HepG2 (cell line): ENCODE measurements around the gene RIMBP2. TPM values are rescaled to one million over a fixed set of nuclear protein-coding genes. Genes with fewer than 3 reads are reported as not detected.

Experiments used
- ATAC-seq: fragments of 200-7000 bp; cut with Tn5 transposase; 3 replicates; pipeline ENCODE4 v1.9.1; 2020; ENCODE audit warnings: mild to moderate bottlenecking, moderate library complexity
- BruUV-seq: library from RNA; stranded (reverse); fragments of 400-500 nt; replicated peaks from 2 replicates; lab custom pipeline; 2021; lab: Mats Ljungman, UMichigan
- CTCF ChIA-PET: fragments of 300-600 bp; formaldehyde crosslinking; extraction: SDS; loops from one replicate; lab custom pipeline; 2021; ENCODE audit warnings: low total read pairs, inconsistent platforms, low intra/inter-chr PET ratio; lab: Yijun Ruan, JAX
- POLR2A ChIA-PET: fragments of 350-600 bp; sonication (Branson Sonifier 250); formaldehyde crosslinking; loops from one replicate; lab custom pipeline; 2020; ENCODE audit warnings: antibody characterized with exemption, inconsistent platforms; lab: Yijun Ruan, JAX
- DNase-seq: peaks from one replicate; pipeline ENCODE4 v3.0.0-alpha.2; 2015; ENCODE audit warnings: low spot score
- FAIRE-seq: peaks from 3 replicates; lab custom pipeline; 2011; peaks lifted over from hg19 to GRCh38; lab: Jason Lieb, UNC
- H2AFZ ChIP-seq: one replicate; pipeline ENCODE4 v1.6.1; 2011; ENCODE audit warnings: low read length, inconsistent platforms
- H3K27ac ChIP-seq: fragments of 300-600 bp; 3 replicates; pipeline ENCODE4 v1.8.0; 2011; ENCODE audit warnings: mixed run types, mild to moderate bottlenecking, mixed read lengths, low read length, inconsistent platforms; ENCODE audit not compliant: insufficient read depth; ENCODE audit errors: extremely low read length
- H3K27me3 ChIP-seq, 2 experiments: fragments of 200-600 bp in 1 of 2; 2 replicates in 1 of 2; 3 replicates in 1 of 2; pipeline versions ENCODE4 v1.6.0 to v1.8.0; 2011; ENCODE audit warnings: low read length in 2 of 2, mild to moderate bottlenecking in 2 of 2, moderate library complexity in 2 of 2, inconsistent platforms in 1 of 2; ENCODE audit not compliant: insufficient read depth in 2 of 2, control insufficient read depth in 1 of 2
- H3K36me3 ChIP-seq, 2 experiments: fragments of 200-600 bp in 1 of 2; replicated peaks in 1 of 2; 2 replicates in 1 of 2; 3 replicates in 1 of 2; pipeline versions ENCODE4 v1.5.1 to v1.8.0; 2011; ENCODE audit warnings: low read length in 2 of 2, inconsistent platforms in 1 of 2; ENCODE audit not compliant: insufficient read depth in 2 of 2, control insufficient read depth in 1 of 2
- H3K4me1 ChIP-seq: 2 replicates; pipeline ENCODE4 v1.5.1; 2012; ENCODE audit warnings: low read length, inconsistent platforms; ENCODE audit not compliant: insufficient read depth
- H3K4me2 ChIP-seq: 2 replicates; pipeline ENCODE4 v1.6.0; 2011; ENCODE audit warnings: low read depth, low read length, inconsistent platforms
- H3K4me3 ChIP-seq, 3 experiments: fragments of 200-600 bp in 1 of 3; sonication (generic), shearing (Covaris generic) in 1 of 3; replicated peaks in 1 of 3; 2 replicates each; pipeline ENCODE4 v1.5.1; 2011 to 2016; ENCODE audit warnings: low read length in 3 of 3, inconsistent platforms in 2 of 3, low read depth in 2 of 3, mild to moderate bottlenecking in 2 of 3, control low read depth in 1 of 3, mixed read lengths in 1 of 3; ENCODE audit not compliant: insufficient read depth in 1 of 3
- H3K79me2 ChIP-seq: one replicate; pipeline ENCODE4 v1.6.1; 2011; ENCODE audit warnings: low read length, inconsistent platforms; ENCODE audit not compliant: insufficient read depth
- H3K9ac ChIP-seq: 2 replicates; pipeline ENCODE4 v1.6.0; 2011; ENCODE audit warnings: mild to moderate bottlenecking, low read depth, low read length, inconsistent platforms; ENCODE audit not compliant: insufficient read depth
- H3K9me3 ChIP-seq: 2 replicates; pipeline ENCODE4 v1.5.1; 2012; ENCODE audit warnings: mild to moderate bottlenecking, low read length
- H4K20me1 ChIP-seq: 2 replicates; pipeline ENCODE4 v1.6.0; 2011; ENCODE audit warnings: inconsistent platforms, mild to moderate bottlenecking, low read length, moderate library complexity; ENCODE audit not compliant: insufficient read depth
- CBX1 ChIP-seq: IDR thresholded peaks from one replicate; pipeline ENCODE4 v1.6.1; 2016; ENCODE audit warnings: antibody characterized with exemption, low read depth
- CEBPB ChIP-seq: IDR thresholded peaks from 2 replicates; pipeline ENCODE4 v1.6.1; 2011; ENCODE audit warnings: low read depth, low read length, improper control_type of control experiment, borderline replicate concordance
- CREB1 ChIP-seq, 2 experiments: fragments of 450-650 bp in 1 of 2; IDR thresholded peaks; 2 replicates each; pipeline ENCODE4 v1.6.1; 2016 to 2017; ENCODE audit warnings: control low read depth in 1 of 2, mild to moderate bottlenecking in 1 of 2, missing compliant biosample characterization in 1 of 2, missing genetic modification characterization in 1 of 2
- FOXA1 ChIP-seq, 2 experiments: fragments of 450-650 bp in 1 of 2; sonication (generic) in 1 of 2; formaldehyde crosslinking in 1 of 2; IDR thresholded peaks; 2 replicates each; pipeline versions ENCODE4 v1.4.0 to v1.6.1; 2016 to 2020; ENCODE audit warnings: missing genetic modification reagents in 1 of 2
- GLI4 ChIP-seq: sonication (generic); formaldehyde crosslinking; IDR thresholded peaks from 2 replicates; pipeline ENCODE4 v1.5.1; 2020; ENCODE audit warnings: missing genetic modification reagents, mild to moderate bottlenecking, moderate library complexity, borderline replicate concordance
- IRF2 ChIP-seq: IDR thresholded peaks from 2 replicates; pipeline ENCODE4 v1.6.1; 2018; ENCODE audit warnings: missing genetic modification reagents, missing compliant biosample characterization
- LCORL ChIP-seq, 2 experiments: fragments of 450-650 bp in 1 of 2; sonication (generic) in 1 of 2; formaldehyde crosslinking in 1 of 2; IDR thresholded peaks; 2 replicates each; pipeline versions ENCODE4 v1.5.0 to v1.6.1; 2017 to 2020; ENCODE audit warnings: antibody characterized with exemption in 1 of 2, missing genetic modification reagents in 1 of 2
- MYC ChIP-seq: sonication (generic); formaldehyde crosslinking; IDR thresholded peaks from 2 replicates; pipeline ENCODE4 v1.9.0; 2021; ENCODE audit warnings: missing genetic modification reagents, borderline replicate concordance
- NFATC3 ChIP-seq: sonication (generic); formaldehyde crosslinking; IDR thresholded peaks from 2 replicates; pipeline ENCODE4 v1.5.1; 2020; ENCODE audit warnings: mild to moderate bottlenecking, missing genetic modification reagents
- SOX13 ChIP-seq, 3 experiments: fragments of 450-650 bp in 1 of 3; sonication (generic) in 1 of 3; formaldehyde crosslinking in 1 of 3; IDR thresholded peaks in 2 of 3; conservative IDR thresholded peaks in 1 of 3; 2 replicates each; pipeline versions ENCODE4 v1.5.0 to v1.6.1; 2016 to 2020; ENCODE audit warnings: antibody characterized with exemption in 1 of 3, mild to moderate bottlenecking in 1 of 3, missing compliant biosample characterization in 1 of 3, missing genetic modification reagents in 1 of 3, moderate library complexity in 1 of 3
- ZBTB7B ChIP-seq: sonication (generic); formaldehyde crosslinking; IDR thresholded peaks from 2 replicates; pipeline ENCODE4 v1.4.0; 2020; ENCODE audit warnings: missing genetic modification reagents
- ZNF260 ChIP-seq: sonication (generic); formaldehyde crosslinking; IDR thresholded peaks from 2 replicates; pipeline ENCODE4 v1.4.0; 2020; ENCODE audit warnings: missing genetic modification reagents, low read depth, mild to moderate bottlenecking, borderline replicate concordance
- ZNF546 ChIP-seq: sonication (generic); formaldehyde crosslinking; conservative IDR thresholded peaks from 2 replicates; pipeline ENCODE4 v1.8.1; 2023; ENCODE audit warnings: mild to moderate bottlenecking, missing genetic modification reagents
- WGBS: methylation state at CpG from one replicate; pipeline ENCODE4 v1.1.6; 2017; ENCODE audit warnings: low lambda C conversion rate; 5-methylcytosine and 5-hydroxymethylcytosine counted together
- in situ Hi-C: cut with HindIII; loops from 2 replicates; pipeline ENCODE4 v1.10.0; 2017; ENCODE audit warnings: low pct_unique_long_range_greater_than_20kb; ENCODE audit not compliant: extremely low pct_ligation_motif_present
- intact Hi-C: fragments of 100-400 bp; cut with micrococcal nuclease; formaldehyde crosslinking; loops from one replicate; pipeline ENCODE4 v1.10.0; 2022; ENCODE audit not compliant: unreplicated experiment
- polyA plus RNA-seq, 8 experiments: library from polyadenylated mRNA; depleted of rRNA in 3 of 8; stranded (reverse) in 7 of 8; unstranded in 1 of 8; fragments of >200 nt; fragmentation: Illumina TruSeq in 4 of 8; extraction: Trizol in 4 of 8; gene quantifications; 2 replicates each; pipeline versions ENCODE4 v1.2.1 to v1.2.3, GENCODE V29; 2011 to 2016; ENCODE audit warnings: low read depth in 4 of 8, missing spikeins in 1 of 8, mixed read lengths in 1 of 8; ENCODE audit not compliant: insufficient read depth in 1 of 8
- total RNA-seq, 5 experiments: library from RNA; depleted of rRNA; stranded (reverse); fragments of >200 nt; fragmentation: Illumina TruSeq; extraction: Trizol; gene quantifications; 2 replicates each; pipeline ENCODE4 v1.2.3, GENCODE V29; 2016; ENCODE audit warnings: low read depth in 1 of 5
- TF ChIP-seq, protein P1 (sequence below): sonication (generic); formaldehyde crosslinking; IDR thresholded peaks from 2 replicates; pipeline ENCODE4 v1.5.0; 2020; ENCODE audit warnings: missing genetic modification reagents
- TF ChIP-seq, protein P2 (sequence below): sonication (generic); formaldehyde crosslinking; IDR thresholded peaks from 2 replicates; pipeline ENCODE4 v1.4.0; 2020; ENCODE audit warnings: missing genetic modification reagents
- TF ChIP-seq, protein P3 (sequence below): sonication (generic); formaldehyde crosslinking; IDR thresholded peaks from 2 replicates; pipeline ENCODE4 v1.4.0; 2020; ENCODE audit warnings: missing genetic modification reagents

The RIMBP2 gene
- total and polyA plus RNA-seq, 2 of the 13 experiments (the other 11 are each of a cell fraction or from before 2014, with no cell fraction given), result 0.03 TPM; not detected in 1

DNA sequence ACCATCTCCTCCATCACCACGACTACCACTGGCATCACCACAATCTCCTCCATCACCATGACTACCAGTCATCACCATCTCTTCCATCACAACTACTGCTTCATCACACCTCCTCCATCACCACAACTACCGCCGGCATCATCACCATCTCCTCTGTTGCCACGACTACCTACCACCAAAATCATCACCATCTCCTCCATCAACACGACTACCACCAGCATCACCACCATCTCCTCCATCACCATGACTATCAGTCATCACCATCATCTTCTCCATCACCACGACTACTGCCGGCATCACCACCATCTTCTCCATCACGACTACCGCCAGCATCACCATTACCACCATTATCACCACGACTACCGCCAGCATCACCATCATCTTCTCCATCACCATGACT, 89.5 kb downstream of the RIMBP2 start:
- BruUV-seq, result no TSS peak
- ATAC-seq (no peak), DNase-seq (no peak), FAIRE-seq (no peak)
- H3K9me3 ChIP-seq, result no peaks in the 10 kb centered on the region
- no peaks in the 10 kb centered on the region for H4K20me1 ChIP-seq
- H3K4me3 ChIP-seq, result no peak overlapping the region
- H3K27ac ChIP-seq, result no peak overlapping the region
- H2AFZ ChIP-seq, result no peak overlapping the region
- no peaks in the 10 kb centered on the region for H3K36me3 ChIP-seq
- in situ Hi-C loops, result no loop called here
- no peak overlapping the region for H3K9ac ChIP-seq
- 28% methylated on average over 11 of the region's 11 CpGs for WGBS
- peaks cover 0 to 5% of the 10 kb centered on the region in 2 experiments; a peak in 1 of 5 replicates for H3K27me3 ChIP-seq
- no peaks in the 10 kb centered on the region for H3K4me1 ChIP-seq
- CTCF ChIA-PET, result no interaction called here
- POLR2A ChIA-PET, result no interaction called here
- intact Hi-C loops, result no loop called here
- TF ChIP-seq, protein P1, sequence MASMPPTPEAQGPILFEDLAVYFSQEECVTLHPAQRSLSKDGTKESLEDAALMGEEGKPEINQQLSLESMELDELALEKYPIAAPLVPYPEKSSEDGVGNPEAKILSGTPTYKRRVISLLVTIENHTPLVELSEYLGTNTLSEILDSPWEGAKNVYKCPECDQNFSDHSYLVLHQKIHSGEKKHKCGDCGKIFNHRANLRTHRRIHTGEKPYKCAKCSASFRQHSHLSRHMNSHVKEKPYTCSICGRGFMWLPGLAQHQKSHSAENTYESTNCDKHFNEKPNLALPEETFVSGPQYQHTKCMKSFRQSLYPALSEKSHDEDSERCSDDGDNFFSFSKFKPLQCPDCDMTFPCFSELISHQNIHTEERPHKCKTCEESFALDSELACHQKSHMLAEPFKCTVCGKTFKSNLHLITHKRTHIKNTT (CRISPR knock-in tag), result no peak
- TF ChIP-seq MYC (no peak), FOXA1 (IDR thresholded peaks at IDR 0.05) (peak; percentile 47; the same call in 1 of the 2 replicates), FOXA1 (CRISPR knock-in tag; IDR thresholded peaks at IDR 0.05) (no peak), LCORL (IDR thresholded peaks at IDR 0.05) (peak; percentile 47; the same call in 1 of the 2 replicates), LCORL (CRISPR knock-in tag; IDR thresholded peaks at IDR 0.05) (no peak), CREB1 (IDR thresholded peaks at IDR 0.05) (peak; percentile 71; the same call in 1 of the 2 replicates), CREB1 (CRISPR knock-in tag; IDR thresholded peaks at IDR 0.05) (no peak), CEBPB (no peak)
- TF ChIP-seq, all 625 proteins: peak for 3
- no peak overlapping the region for H3K4me2 ChIP-seq
- H3K79me2 ChIP-seq, result no peaks in the 10 kb centered on the region

DNA sequence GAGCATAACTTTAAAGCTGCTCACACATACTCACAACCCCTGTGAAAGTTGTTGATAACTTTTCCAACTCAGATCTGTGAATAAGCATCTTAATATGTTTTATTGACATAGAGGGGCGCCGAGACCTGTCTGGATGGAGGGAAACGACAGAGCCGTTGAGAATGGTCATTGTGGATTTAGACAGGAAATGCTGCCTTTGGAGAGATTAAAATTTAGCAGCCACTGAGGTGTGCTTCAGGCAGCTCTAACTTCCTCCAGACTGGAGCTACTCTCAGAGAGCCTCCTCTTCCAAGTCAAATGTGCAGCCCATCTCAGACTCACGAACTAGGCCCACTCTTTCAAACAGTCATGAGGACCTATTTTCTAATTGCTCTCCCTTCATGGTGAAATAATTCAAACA, 90.9 kb downstream of the RIMBP2 start:
- 1% methylated on average over 5 of the region's 5 CpGs for WGBS
- intact Hi-C loops, result no loop called here
- CTCF ChIA-PET, result no interaction called here
- TF ChIP-seq, protein P2, sequence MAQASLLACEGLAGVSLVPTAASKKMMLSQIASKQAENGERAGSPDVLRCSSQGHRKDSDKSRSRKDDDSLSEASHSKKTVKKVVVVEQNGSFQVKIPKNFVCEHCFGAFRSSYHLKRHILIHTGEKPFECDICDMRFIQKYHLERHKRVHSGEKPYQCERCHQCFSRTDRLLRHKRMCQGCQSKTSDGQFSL, result no peak
- TF ChIP-seq, protein P3, sequence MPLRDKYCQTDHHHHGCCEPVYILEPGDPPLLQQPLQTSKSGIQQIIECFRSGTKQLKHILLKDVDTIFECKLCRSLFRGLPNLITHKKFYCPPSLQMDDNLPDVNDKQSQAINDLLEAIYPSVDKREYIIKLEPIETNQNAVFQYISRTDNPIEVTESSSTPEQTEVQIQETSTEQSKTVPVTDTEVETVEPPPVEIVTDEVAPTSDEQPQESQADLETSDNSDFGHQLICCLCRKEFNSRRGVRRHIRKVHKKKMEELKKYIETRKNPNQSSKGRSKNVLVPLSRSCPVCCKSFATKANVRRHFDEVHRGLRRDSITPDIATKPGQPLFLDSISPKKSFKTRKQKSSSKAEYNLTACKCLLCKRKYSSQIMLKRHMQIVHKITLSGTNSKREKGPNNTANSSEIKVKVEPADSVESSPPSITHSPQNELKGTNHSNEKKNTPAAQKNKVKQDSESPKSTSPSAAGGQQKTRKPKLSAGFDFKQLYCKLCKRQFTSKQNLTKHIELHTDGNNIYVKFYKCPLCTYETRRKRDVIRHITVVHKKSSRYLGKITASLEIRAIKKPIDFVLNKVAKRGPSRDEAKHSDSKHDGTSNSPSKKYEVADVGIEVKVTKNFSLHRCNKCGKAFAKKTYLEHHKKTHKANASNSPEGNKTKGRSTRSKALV (CRISPR knock-in tag), result no peak
- no peak for TF ChIP-seq NFATC3
- no peak for TF ChIP-seq ZNF260 (CRISPR knock-in tag)
- no peak for TF ChIP-seq IRF2 (CRISPR knock-in tag)
- TF ChIP-seq ZNF546, result no peak
- TF ChIP-seq ZBTB7B (CRISPR knock-in tag), result no peak
- no peak for TF ChIP-seq SOX13 (IDR thresholded peaks at IDR 0.05)
- no peak for TF ChIP-seq SOX13 (CRISPR knock-in tag; conservative IDR thresholded peaks at IDR 0.05 in 1 of 2, IDR thresholded peaks at IDR 0.05 in 1 of 2)
- TF ChIP-seq GLI4, result no peak
- no peak for TF ChIP-seq CBX1

More for the DNA sequence above, 90.9 kb downstream of the RIMBP2 start:
- H3K79me2 ChIP-seq, result no peaks in the 10 kb centered on the region
- H3K27me3 ChIP-seq, result peaks cover 0 to 7% of the 10 kb centered on the region in 2 experiments; a peak in 2 of 5 replicates
- POLR2A ChIA-PET, result no interaction called here
- no TSS peak for BruUV-seq
- no peak overlapping the region for H2AFZ ChIP-seq
- no peaks in the 10 kb centered on the region for H3K4me1 ChIP-seq
- no peak overlapping the region for H3K27ac ChIP-seq
- no peak overlapping the region for H3K4me3 ChIP-seq
- no peaks in the 10 kb centered on the region for H4K20me1 ChIP-seq
- no peak overlapping the region for H3K4me2 ChIP-seq
- no peaks in the 10 kb centered on the region for H3K36me3 ChIP-seq
- DNase-seq (no peak), ATAC-seq (no peak), FAIRE-seq (no peak)
- no peak overlapping the region for H3K9ac ChIP-seq
- H3K9me3 ChIP-seq, result no peaks in the 10 kb centered on the region
- in situ Hi-C loops, result no loop called here
